Neural cell (in vitro differentiated cells): Measurements from ENCODE around the gene BAX.

Source experiments
- EP300 ChIP-seq: fragments of 450-650 bp; conservative IDR thresholded peaks from 2 replicates; pipeline ENCODE4 v1.6.1; 2014; ENCODE audit warnings: antibody characterized with exemption, mild to moderate bottlenecking, moderate library complexity; ENCODE audit not compliant: poor library complexity, severe bottlenecking
- EZH2 ChIP-seq: fragments of 200-600, 300-800 bp; shearing (Covaris generic), sonication (generic); IDR thresholded peaks from 2 replicates; pipeline ENCODE4 v1.6.1; 2014; ENCODE audit warnings: antibody characterized with exemption, low read length, borderline replicate concordance, mild to moderate bottlenecking; ENCODE audit not compliant: insufficient read depth, poor library complexity, severe bottlenecking
- MXI1 ChIP-seq: fragments of 450-650 bp; conservative IDR thresholded peaks from 2 replicates; pipeline ENCODE4 v1.6.1; 2014; ENCODE audit warnings: antibody characterized with exemption, mild to moderate bottlenecking; ENCODE audit not compliant: poor library complexity, severe bottlenecking
- POLR2AphosphoS5 ChIP-seq: IDR thresholded peaks from 2 replicates; pipeline ENCODE4 v1.6.1; 2012
- RAD21 ChIP-seq: fragments of 450-650 bp; conservative IDR thresholded peaks from 2 replicates; pipeline ENCODE4 v1.6.1; 2014; ENCODE audit warnings: antibody characterized with exemption, mild to moderate bottlenecking, moderate library complexity
- REST ChIP-seq: IDR thresholded peaks from 2 replicates; pipeline ENCODE4 v1.6.1; 2012; ENCODE audit warnings: borderline replicate concordance
- TAF1 ChIP-seq: IDR thresholded peaks from 2 replicates; pipeline ENCODE4 v1.6.1; 2012; ENCODE audit warnings: low read depth
- TF ChIP-seq, protein P1 (sequence below): fragments of 450-650 bp; IDR thresholded peaks from 2 replicates; pipeline ENCODE4 v1.5.1; 2014; ENCODE audit warnings: antibody characterized with exemption, mild to moderate bottlenecking, moderate library complexity; ENCODE audit not compliant: poor library complexity, severe bottlenecking

- no peak for TF ChIP-seq MXI1
- TF ChIP-seq, protein P1, sequence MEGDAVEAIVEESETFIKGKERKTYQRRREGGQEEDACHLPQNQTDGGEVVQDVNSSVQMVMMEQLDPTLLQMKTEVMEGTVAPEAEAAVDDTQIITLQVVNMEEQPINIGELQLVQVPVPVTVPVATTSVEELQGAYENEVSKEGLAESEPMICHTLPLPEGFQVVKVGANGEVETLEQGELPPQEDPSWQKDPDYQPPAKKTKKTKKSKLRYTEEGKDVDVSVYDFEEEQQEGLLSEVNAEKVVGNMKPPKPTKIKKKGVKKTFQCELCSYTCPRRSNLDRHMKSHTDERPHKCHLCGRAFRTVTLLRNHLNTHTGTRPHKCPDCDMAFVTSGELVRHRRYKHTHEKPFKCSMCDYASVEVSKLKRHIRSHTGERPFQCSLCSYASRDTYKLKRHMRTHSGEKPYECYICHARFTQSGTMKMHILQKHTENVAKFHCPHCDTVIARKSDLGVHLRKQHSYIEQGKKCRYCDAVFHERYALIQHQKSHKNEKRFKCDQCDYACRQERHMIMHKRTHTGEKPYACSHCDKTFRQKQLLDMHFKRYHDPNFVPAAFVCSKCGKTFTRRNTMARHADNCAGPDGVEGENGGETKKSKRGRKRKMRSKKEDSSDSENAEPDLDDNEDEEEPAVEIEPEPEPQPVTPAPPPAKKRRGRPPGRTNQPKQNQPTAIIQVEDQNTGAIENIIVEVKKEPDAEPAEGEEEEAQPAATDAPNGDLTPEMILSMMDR, result no peak
- no peak for TF ChIP-seq EP300
- no peak for TF ChIP-seq POLR2AphosphoS5
- no peak for TF ChIP-seq EZH2
- no peak for TF ChIP-seq RAD21
- TF ChIP-seq TAF1, result no peak
- no peak for TF ChIP-seq REST
Observed at GRCh38 chr19:48959341-48960239, 4.9 kb downstream of the BAX start.
